Gastrocnemius medialis (tissue), 4 donors: ENCODE results near the gene S100A16.

Experiments used
- POLR2A ChIP-seq, 2 donors: fragments of 450-650 bp; IDR thresholded peaks; one replicate each; pipeline ENCODE4 v1.6.1; 2017; ENCODE audit warnings: antibody characterized with exemption in 2 of 2, mild to moderate bottlenecking in 2 of 2, moderate library complexity in 2 of 2
- TF ChIP-seq, protein P1 (sequence below), 5 experiments: fragments of 450-650 bp in 3 of 5; fragments of 200-600 bp in 2 of 5; sonication (generic) in 2 of 5; IDR thresholded peaks in 4 of 5; conservative IDR thresholded peaks in 1 of 5; 1 replicate in 4 of 5; 2 replicates in 1 of 5; pipeline ENCODE4 v1.5.1; 2016 to 2019; ENCODE audit warnings: antibody characterized with exemption in 5 of 5, mild to moderate bottlenecking in 3 of 5, moderate library complexity in 3 of 5

DNA sequence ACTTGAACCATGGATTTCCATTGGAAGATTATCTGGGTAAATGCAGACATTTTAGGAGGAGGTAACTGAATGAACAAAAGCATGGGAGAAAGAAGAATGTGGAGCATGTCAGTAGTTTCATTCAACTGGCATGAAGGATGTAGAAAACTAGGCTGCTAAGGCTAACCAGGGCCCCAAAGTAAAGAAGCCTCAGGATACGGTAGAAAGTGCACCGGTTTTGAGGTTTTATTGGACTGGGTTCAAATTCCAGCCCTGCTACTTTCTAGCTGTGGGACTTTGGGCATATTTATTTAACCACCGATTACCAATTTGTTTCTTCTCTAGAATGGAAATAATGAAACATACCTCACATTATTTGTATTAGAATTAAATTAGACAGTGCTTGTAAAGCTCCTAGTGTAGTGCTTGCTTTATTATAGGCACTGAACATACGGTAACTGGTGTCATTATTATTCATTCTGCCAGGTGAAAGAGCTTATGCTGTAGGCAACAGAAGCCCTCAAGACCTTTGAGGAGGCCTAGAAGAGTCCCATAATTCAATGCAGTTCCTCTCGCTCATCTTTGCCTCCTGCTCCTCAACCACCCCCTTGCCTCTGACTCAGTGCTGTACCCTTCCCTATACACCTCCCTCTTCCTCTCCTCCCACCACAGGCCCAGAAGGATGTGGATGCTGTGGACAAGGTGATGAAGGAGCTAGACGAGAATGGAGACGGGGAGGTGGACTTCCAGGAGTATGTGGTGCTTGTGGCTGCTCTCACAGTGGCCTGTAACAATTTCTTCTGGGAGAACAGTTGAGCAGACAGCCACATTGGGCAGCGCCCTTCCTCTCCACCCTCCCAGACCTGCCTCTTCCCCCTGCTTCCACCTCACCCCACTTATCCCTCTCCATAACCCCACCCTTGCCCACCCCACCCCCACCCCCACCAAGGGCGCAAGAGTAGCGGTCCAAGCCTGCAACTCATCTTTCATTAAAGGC is 18.4 kb upstream of the S100A16 start:
- no peak for TF ChIP-seq POLR2A (IDR thresholded peaks at IDR 0.05)
- TF ChIP-seq, protein P1, sequence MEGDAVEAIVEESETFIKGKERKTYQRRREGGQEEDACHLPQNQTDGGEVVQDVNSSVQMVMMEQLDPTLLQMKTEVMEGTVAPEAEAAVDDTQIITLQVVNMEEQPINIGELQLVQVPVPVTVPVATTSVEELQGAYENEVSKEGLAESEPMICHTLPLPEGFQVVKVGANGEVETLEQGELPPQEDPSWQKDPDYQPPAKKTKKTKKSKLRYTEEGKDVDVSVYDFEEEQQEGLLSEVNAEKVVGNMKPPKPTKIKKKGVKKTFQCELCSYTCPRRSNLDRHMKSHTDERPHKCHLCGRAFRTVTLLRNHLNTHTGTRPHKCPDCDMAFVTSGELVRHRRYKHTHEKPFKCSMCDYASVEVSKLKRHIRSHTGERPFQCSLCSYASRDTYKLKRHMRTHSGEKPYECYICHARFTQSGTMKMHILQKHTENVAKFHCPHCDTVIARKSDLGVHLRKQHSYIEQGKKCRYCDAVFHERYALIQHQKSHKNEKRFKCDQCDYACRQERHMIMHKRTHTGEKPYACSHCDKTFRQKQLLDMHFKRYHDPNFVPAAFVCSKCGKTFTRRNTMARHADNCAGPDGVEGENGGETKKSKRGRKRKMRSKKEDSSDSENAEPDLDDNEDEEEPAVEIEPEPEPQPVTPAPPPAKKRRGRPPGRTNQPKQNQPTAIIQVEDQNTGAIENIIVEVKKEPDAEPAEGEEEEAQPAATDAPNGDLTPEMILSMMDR (IDR thresholded peaks at IDR 0.05 in 4 of 5, conservative IDR thresholded peaks at IDR 0.05 in 1 of 5) = no peak
